GM19240 (cell line): ENCODE measurements around the gene GPR176.
"Not testable (repeated sequence)": the region's sequence is repeated elsewhere in the genome, so short reads cannot be mapped to it uniquely, and the experiment has no call there.

ENCODE experiments used
- DNase-seq: peaks from one replicate; pipeline ENCODE4 v3.0.0; 2011; ENCODE audit warnings: low spot score; ENCODE audit not compliant: insufficient read length

The GPR176 gene

DNA sequence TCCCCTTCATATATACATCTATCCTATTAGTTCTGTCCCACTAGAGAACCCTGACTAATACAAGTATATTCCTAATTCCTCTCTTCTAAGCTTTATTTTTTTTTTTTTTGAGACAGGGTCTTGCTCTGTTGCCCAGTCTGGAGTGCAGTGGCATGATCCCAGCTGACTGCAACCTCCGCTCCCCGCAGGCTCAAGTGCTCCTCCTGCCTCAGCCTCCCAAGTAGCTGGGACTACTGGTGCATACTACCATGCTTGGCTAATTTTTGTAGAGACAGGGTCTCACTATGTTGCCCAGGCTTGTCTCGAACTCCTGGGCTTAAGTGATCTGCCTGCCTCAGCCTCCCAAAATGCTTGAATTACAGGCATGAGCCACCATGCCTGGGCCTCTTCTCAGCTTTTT lies 107.4 kb downstream of the GPR176 start:
- DNase-seq = not testable (repeated sequence)

- DNase-seq = no peak
Measured at GRCh38 chr15:39808909-39809308, 111.2 kb downstream of the GPR176 start.

DNA sequence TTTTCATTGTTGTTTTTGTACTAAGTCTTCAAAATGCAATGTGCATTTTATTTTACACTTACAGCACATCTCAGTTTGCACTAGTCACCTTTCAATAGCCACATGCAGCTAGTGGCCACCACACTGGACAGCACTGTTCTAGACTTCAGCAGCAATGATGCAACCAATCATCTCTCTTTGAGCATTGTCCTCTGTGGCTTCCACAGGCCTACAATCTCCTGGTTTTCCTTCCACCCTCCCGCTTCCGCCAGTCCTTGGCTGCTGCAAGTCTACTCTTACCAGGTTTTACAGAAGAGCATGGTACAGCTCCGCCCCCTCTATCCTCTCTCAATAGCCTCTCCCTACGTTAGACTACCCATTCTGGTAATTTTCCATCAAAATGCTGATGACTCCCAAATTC lies 112.3 kb downstream of the GPR176 start:
- no peak for DNase-seq

GRCh38 chr15:39804026-39804425 lies 116.0 kb downstream of the GPR176 start:
- no peak for DNase-seq

DNA sequence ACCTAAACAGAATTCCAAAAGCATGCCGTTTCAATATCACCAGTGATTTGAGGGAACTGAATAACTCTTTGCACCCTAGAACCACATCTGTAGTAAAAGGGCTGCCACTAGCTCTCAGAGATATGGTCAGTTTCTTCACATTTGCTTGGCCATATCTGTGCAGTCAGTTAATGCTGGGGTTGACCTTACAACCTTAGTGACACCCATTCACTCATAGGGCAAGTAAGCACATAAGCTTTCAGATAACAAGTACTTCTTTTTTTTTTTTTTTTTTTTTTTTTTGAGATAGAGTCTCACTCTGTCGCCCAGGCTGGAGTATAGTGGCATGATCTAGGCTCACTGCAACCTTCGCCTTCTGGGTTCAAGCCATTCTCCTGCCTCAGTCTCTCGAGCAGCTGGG lies 117.0 kb downstream of the GPR176 start:
- no peak for DNase-seq

- peak; percentile 18 for DNase-seq
Measured at GRCh38 chr15:39801641-39802309, 118.3 kb downstream of the GPR176 start.

GRCh38 chr15:39799552-39800011 lies 120.5 kb downstream of the GPR176 start:
- no peak for DNase-seq

- no peak for DNase-seq
Measured at GRCh38 chr15:39798382-39798781, 121.7 kb downstream of the GPR176 start.

DNA sequence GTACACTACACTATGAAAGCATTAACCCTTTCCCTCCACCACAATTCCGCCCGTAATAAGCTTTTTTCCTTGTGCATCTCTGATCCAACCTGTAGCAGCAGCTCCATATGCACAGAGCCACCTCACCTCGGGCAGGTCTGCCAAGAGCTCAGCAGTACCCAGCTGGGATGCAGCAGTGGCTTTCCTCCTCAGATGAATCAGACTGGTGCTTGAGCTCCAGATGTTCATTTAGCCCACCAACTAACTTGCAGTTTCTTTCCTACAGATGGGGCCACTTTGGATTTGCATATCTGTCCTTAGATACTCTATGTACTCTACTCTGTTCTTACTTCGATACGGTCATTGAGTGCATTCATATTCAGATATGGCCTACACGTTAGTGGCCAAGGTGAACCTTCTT lies 122.7 kb downstream of the GPR176 start:
- DNase-seq = no peak

DNA sequence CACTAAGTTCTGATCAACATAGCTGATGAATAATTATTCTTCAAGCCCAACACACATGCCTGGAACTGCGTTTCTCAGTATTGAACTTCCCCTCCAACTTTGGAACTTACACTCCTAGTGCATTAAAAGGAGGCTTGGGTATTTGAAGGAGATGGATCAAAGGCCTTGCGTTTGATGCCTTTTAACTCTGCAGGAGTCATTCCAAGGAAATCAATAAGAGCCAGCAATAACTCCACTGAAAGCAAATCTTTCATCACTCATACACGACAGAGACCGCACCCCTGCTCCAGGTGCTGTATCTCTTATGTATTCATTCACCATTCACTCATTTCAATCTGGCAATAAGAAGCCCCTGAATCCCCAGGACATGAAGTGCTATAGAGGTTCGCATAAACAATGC lies 123.5 kb downstream of the GPR176 start:
- DNase-seq = no peak

- DNase-seq = no peak
Measured at GRCh38 chr15:39795486-39795885, 124.6 kb downstream of the GPR176 start.

GRCh38 chr15:39794954-39795353 lies 125.1 kb downstream of the GPR176 start:
- DNase-seq = no peak

- DNase-seq = no peak
Measured at GRCh38 chr15:39793923-39794322, 126.1 kb downstream of the GPR176 start.

DNA sequence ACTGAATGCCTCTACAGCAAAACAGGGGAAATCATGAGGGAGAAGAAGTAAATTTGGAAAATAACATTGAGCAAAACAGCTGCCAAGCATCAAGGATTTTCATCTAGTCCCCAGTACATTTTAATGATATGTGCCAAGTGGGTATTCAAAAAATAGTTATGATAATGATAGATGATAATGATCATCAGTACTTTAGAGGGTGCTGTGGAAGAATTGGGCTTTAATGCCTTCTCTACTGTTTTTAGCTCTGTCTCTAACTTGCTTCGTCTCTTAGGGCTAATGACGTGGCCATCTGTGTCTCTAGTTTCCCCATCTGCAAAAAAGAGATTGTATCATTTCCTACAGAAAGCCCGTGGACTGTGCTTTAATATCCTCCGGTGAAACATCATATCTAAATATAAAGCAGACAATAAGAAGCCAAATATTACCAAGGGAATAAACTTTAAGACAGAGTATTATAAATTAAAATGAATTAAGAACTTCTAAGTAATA lies 127.2 kb downstream of the GPR176 start:
- no peak for DNase-seq

DNA sequence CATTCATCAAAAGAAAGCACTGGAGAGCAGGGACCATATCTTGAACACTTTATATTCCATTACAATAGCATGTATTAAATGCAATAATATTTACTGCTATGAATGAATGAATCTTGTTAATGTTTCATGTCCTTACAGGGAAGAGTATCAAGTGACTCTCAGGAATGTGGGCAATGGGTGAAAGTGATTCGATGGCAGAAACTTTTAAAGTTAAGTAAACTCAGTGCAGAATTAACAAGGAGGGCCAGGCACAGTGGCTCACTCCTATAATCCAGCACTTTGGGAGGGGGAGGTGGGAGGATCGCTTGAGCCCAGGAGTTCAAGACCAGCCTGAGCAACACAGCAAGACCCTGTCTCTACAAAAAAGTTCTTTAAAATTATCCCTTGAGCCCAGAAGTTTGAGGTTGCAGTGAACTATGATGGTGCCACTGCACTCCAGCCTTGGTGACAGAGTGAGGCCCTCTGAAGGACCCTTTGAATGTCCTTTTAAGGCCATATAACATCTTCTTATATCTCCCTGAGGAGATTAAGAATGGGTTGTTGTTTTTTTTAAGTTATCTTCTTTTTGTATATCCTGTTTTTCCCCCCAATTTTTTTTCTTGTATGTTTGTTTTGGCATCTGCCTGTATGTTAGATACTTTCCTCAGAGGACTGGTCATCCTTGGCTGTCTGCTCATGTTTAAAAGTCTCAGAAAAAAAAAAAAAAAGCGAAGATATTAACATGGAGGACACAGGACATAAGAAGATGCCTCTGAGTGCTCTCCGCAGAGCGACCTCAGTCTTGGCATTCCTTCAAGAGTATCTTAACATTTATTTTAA lies 127.8 kb downstream of the GPR176 start:
- no peak for DNase-seq

DNA sequence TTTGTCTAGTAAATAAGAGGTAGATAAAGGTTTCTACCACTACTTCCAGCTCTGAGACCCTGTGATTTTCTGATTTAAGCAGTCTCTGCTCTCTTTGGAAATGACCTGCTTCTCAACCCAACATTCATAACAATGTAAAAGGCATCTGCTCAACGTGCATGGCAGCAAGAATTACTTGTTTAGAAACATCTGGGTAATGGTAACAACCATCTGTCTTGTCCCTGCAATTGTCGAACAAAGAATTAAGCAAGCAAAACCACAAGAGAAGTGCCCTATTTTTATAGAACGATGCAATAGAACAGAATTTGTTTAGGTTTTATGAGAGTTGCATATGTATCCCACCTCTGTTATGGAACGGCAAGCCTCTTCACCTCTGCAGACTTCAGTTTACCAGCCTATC lies 130.3 kb downstream of the GPR176 start:
- no peak for DNase-seq

GRCh38 chr15:39788800-39789565 lies 131.1 kb downstream of the GPR176 start:
- no peak for DNase-seq

DNA sequence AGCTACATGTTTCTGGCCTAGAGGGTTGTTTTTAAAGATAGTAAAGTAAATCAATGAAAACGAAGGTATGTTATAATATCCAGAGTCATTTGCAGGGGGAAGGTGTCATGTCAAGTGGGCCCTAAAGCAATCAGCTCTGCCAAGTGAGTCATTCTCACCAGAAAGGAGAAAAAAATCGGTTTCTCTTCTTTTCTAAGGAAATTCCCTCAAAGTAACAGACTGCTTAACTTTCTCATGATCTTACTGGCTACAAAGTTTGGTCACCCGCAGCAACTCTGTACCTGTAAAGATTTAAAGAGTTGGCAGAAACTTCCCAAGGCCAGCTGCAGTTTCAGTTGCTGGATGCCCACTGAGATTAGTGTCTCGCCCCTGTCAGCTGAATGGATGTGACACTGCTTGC lies 132.0 kb downstream of the GPR176 start:
- DNase-seq = no peak

DNA sequence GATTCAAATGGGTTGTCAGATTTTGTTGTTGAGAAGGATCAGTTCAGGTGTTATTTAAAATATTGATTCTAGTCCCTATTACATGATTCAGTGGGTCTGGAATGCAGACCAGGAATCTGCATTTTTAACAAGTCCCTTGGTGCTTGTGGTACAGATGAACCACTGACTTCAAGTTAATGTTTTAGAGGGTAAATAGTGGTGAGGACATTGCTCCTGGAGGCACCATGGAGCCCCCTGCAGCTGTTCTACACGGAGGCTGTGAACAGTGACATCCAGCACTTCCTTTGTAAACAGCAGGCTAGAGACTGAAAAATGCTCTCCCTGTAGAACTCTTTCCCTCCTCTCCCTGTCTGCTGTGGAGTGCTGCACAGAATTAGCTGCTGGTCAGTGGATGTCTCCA lies 132.6 kb downstream of the GPR176 start:
- no peak for DNase-seq

- no peak for DNase-seq
Measured at GRCh38 chr15:39786447-39787056, 133.5 kb downstream of the GPR176 start.

GRCh38 chr15:39785841-39786240 lies 134.2 kb downstream of the GPR176 start:
- no peak for DNase-seq
